ENCODE data around the gene DEDD.

DEDD gene

DNA sequence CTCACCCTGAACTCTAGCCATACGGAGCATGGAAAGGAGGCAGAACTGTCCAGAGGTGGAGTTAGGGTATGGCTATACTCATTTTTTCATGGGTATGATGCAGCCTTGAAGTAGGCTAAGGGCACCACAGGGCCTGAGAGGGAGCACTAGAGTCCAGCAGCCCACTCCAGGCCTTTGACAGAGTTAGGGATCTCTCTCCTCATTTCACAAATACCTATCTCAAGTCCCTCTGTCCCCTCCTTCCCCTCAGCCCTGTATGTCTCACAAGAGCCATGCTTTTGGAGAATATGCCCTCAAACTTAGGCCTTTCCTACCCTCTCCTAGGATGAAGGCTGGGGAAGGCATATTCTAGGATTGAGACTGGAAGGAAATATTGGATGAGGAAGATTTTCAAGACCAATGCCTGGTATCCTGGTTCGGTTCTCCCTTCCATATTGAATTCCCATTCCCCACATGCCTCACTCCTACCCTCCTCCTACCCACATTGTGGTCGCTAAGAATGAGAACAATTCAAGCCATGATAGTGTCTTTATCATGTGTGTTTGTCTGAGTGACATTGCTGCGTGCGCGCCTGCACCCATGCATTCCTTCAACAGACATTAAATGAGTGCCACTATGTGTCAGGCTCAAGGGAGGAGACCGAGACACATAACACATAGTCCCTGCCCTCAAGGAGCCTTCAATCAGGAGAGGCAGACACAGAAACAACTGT lies 40.5 kb downstream of the DEDD start:
- no peak for DNase-seq (ENCODE audit: extremely low spot score)
- CTCF ChIA-PET, result no interaction called here
- POLR2A ChIA-PET, result no interaction called here
- TF ChIP-seq ZNF384 (IDR thresholded peaks at IDR 0.05) (no peak), SUZ12 (IDR thresholded peaks at IDR 0.05) (no peak), FOXA1 (IDR thresholded peaks at IDR 0.05) (no peak), ARNT (IDR thresholded peaks at IDR 0.05) (no peak), CTBP1 (IDR thresholded peaks at IDR 0.05; ENCODE audit: borderline replicate concordance) (no peak), NFRKB (IDR thresholded peaks at IDR 0.05) (no peak)

DNA sequence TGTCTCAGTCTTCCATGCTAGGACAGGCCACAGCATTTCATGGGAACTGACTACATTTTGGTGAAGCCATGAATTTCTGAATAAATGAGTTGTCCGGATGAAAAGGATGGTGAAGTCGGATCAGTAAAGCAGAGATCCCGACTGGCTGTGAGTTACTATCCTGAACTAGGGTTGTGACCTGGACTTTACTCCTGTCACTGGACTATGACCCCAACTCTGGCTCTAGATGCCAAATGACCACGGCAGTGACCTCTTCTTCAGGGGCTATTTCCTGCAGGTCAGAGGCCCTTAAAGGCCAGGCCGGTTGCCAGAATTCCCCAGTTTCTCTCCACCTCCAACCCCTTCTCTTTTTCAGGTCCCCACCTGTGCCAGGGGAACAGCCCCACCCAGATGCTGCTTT lies 41.4 kb downstream of the DEDD start:
- POLR2A ChIA-PET, result no interaction called here
- TF ChIP-seq L3MBTL2 (conservative IDR thresholded peaks at IDR 0.05), result no peak
- no peak for TF ChIP-seq LEF1 (IDR thresholded peaks at IDR 0.05; ENCODE audit: borderline replicate concordance)
- TF ChIP-seq CTBP1 (IDR thresholded peaks at IDR 0.05; ENCODE audit: borderline replicate concordance), result no peak
- TF ChIP-seq SUZ12 (IDR thresholded peaks at IDR 0.05), result no peak
- no peak for TF ChIP-seq HDGF (IDR thresholded peaks at IDR 0.05; ENCODE audit: borderline replicate concordance)
- CTCF ChIA-PET, result no interaction called here
- no peak for DNase-seq (ENCODE audit: extremely low spot score)

DNA sequence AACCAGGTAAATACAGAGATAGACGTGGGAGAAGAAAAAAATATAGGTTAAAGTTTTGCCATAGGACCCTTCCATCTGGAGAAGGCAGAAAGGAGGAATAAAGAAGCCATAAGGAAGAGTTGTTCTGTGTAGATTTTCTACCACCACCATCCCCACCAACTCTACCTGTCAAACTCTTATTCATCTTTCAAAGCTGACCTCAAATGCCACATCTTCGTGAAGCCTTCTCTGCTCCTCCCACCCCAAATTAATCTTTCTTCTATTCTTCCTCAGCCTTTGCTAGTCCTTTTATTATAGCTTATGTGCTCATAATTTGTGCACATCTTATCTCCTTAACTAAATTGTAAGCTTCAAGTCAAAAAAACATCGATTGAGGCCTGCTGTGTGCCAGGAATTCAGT lies 41.9 kb downstream of the DEDD start:
- DNase-seq (ENCODE audit: extremely low spot score), result no peak
- ChIA-PET POLR2A (no interaction called here), CTCF (no interaction called here)
- TF ChIP-seq BHLHE40 (IDR thresholded peaks at IDR 0.05; ENCODE audit: borderline replicate concordance), result no peak

DNA sequence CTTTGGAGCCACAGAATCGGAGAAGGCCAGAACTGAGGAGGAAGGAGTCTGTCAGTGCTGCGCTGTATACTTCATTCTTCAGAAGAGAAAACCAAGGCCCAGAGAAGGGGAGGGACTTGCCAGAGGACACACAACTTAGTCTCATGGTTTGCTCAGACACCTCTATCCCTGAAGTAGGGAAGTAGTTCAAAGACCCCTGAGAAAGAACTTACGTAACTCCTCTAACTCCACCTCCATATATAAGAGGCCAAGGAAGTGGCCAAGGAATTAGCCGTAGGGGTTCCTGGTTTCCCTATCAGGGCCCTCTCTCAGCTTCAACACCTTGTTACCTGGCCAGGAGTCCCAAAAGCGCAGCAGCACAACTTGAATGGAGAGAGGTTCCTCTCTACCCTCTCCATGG lies 42.5 kb downstream of the DEDD start:
- CTCF ChIA-PET, result interaction anchor here (0.6 kb wide), 1 partner anchor 19 kb away, joined by 5 read pairs; no protein-coding TSS in a partner anchor
- TF ChIP-seq FOXK2 (IDR thresholded peaks at IDR 0.05) (no peak), L3MBTL2 (conservative IDR thresholded peaks at IDR 0.05) (no peak), FOXM1 (IDR thresholded peaks at IDR 0.05; ENCODE audit: borderline replicate concordance) (no peak), BHLHE40 (IDR thresholded peaks at IDR 0.05; ENCODE audit: borderline replicate concordance) (no peak), SUZ12 (IDR thresholded peaks at IDR 0.05) (no peak), NFRKB (IDR thresholded peaks at IDR 0.05) (no peak), TARDBP (IDR thresholded peaks at IDR 0.05) (no peak), HDGF (IDR thresholded peaks at IDR 0.05; ENCODE audit: borderline replicate concordance) (no peak), LEF1 (IDR thresholded peaks at IDR 0.05; ENCODE audit: borderline replicate concordance) (no peak), CTBP1 (IDR thresholded peaks at IDR 0.05; ENCODE audit: borderline replicate concordance) (no peak), ELF4 (IDR thresholded peaks at IDR 0.05) (no peak), FOXA1 (IDR thresholded peaks at IDR 0.05) (no peak), ZNF384 (IDR thresholded peaks at IDR 0.05) (no peak), SP1 (IDR thresholded peaks at IDR 0.05) (no peak), ARNT (IDR thresholded peaks at IDR 0.05) (no peak)
- TF ChIP-seq, protein P1, sequence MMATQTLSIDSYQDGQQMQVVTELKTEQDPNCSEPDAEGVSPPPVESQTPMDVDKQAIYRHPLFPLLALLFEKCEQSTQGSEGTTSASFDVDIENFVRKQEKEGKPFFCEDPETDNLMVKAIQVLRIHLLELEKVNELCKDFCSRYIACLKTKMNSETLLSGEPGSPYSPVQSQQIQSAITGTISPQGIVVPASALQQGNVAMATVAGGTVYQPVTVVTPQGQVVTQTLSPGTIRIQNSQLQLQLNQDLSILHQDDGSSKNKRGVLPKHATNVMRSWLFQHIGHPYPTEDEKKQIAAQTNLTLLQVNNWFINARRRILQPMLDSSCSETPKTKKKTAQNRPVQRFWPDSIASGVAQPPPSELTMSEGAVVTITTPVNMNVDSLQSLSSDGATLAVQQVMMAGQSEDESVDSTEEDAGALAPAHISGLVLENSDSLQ (IDR thresholded peaks at IDR 0.05), result no peak
- POLR2A ChIA-PET, result no interaction called here
- no peak for DNase-seq (ENCODE audit: extremely low spot score)

DNA sequence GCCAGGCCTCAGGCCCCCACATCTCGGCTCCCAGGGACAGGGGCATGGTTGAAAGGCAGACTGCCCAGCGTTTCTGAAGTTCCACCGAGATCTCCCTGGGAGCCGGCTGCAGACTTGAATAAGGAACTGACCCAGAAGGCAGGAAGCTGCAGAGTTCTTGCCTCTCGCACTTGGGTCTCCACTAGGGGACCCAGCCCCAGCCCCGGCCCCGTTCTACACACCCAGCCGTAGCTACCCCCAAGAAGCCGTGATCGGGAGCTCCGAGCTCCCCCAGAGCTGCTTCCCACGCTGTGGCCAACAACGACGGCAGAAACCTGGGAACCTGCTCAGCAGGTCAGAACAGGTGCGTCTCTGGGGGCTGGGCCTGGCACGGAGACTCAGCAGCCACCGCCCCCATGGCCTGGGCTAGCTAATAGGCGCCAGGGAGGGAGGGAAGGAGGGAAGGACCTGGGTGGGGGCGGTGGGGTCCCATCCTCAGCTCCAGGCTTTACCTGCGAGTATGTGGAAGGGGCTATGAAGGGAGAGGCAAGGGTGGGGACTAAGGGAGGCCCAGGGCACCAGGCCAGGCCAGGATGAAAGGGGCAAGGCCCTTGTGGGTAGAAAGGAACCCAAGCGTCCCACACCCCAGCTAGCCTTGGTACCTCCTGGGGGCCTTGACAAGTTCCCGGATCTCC lies 43.1 kb downstream of the DEDD start, which contains the start of gene NECTIN4:
TSS of gene NECTIN4 (minus strand) at position 308 of the 674 bp plus-strand sequence. CDS start at position 46, 262 bp downstream.
- TF ChIP-seq L3MBTL2 (conservative IDR thresholded peaks at IDR 0.05), result no peak
- TF ChIP-seq TARDBP (IDR thresholded peaks at IDR 0.05), result no peak
- no peak for TF ChIP-seq FOXA1 (IDR thresholded peaks at IDR 0.05)
- TF ChIP-seq HDGF (IDR thresholded peaks at IDR 0.05; ENCODE audit: borderline replicate concordance), result no peak
- TF ChIP-seq LEF1 (IDR thresholded peaks at IDR 0.05; ENCODE audit: borderline replicate concordance), result no peak
- no peak for TF ChIP-seq NFRKB (IDR thresholded peaks at IDR 0.05)
- TF ChIP-seq ARNT (IDR thresholded peaks at IDR 0.05), result no peak
- no peak for TF ChIP-seq SP1 (IDR thresholded peaks at IDR 0.05)
- DNase-seq (ENCODE audit: extremely low spot score), result no peak
- POLR2A ChIA-PET, result interaction anchor here (1.1 kb wide), 1 partner anchor 43 kb away, joined by 3 read pairs; the partner anchor contains the start of gene USF1
- CTCF ChIA-PET, result interaction anchor here (0.6 kb wide), 1 partner anchor 19 kb away, joined by 5 read pairs; no protein-coding TSS in a partner anchor

DNA sequence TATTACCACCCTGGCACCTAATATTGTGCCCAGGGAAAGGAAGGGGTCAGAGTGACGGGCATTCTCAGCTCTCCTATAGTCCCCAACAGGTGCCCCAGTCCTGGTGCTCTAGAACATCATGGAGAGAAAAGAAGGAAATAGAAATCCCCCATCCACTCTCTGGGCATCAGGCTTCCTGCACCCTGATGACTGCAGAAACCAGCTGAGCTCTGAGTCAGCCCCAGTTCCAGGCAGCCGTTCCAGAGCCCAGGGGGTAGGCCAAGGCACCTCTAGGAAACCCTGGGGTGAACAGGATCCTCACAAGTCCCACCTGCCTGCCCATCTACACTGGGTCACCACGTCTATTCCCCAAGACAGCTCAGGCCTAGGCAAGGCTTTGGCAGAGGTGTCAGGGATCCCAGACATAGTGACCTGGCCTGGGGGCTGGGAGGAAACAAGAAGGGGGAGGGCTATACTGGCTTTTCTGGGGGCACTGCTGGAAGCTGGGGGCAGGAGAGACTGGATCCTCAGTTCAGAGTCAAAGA lies 43.8 kb downstream of the DEDD start:
- ChIA-PET POLR2A (interaction anchor here (1.1 kb wide), 1 partner anchor 43 kb away, joined by 3 read pairs; the partner anchor contains the start of gene USF1), CTCF (no interaction called here)
- TF ChIP-seq ARNT (IDR thresholded peaks at IDR 0.05) (no peak), L3MBTL2 (conservative IDR thresholded peaks at IDR 0.05) (no peak), TARDBP (IDR thresholded peaks at IDR 0.05) (no peak), ELF4 (IDR thresholded peaks at IDR 0.05) (no peak), NFRKB (IDR thresholded peaks at IDR 0.05) (no peak)
- DNase-seq (ENCODE audit: extremely low spot score), result no peak

DNA sequence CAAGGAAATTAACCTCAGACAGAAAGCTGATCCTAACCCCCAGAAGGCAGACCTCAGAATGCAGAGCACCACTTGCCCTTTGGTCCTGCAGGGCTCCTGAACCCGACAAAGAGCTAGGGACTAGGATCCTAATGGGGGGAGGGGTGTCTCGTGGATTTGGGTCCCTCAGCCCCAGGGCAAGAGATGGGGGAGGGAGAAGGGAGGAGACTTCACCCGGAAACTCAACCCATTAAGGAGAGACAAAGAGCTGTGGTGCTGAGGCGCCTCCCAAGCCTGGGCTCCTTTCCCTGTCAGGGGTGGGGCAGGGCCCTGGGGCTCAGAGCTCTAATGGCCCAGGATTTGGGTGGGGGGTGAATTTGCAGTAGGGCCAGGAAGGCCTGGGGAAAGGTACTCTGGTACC lies 46.0 kb downstream of the DEDD start:
- CTCF ChIA-PET, result interaction anchor here (0.8 to 0.9 kb wide), 2 partner anchors 11 to 89 kb away, joined by 3 to 7 read pairs; no protein-coding TSS in a partner anchor
- no peak for DNase-seq (ENCODE audit: extremely low spot score)
- TF ChIP-seq SP1 (IDR thresholded peaks at IDR 0.05) (no peak), FOXM1 (IDR thresholded peaks at IDR 0.05; ENCODE audit: borderline replicate concordance) (no peak), TARDBP (IDR thresholded peaks at IDR 0.05) (no peak), FOXA1 (IDR thresholded peaks at IDR 0.05) (no peak), NFRKB (IDR thresholded peaks at IDR 0.05) (no peak), L3MBTL2 (conservative IDR thresholded peaks at IDR 0.05) (no peak), SUZ12 (IDR thresholded peaks at IDR 0.05) (no peak), FOXK2 (IDR thresholded peaks at IDR 0.05) (no peak)
- POLR2A ChIA-PET, result no interaction called here
